Upper lobe of left lung (tissue), 6 donors: ENCODE measurements around the gene UPK3A. TPM values are rescaled to one million over a fixed set of nuclear protein-coding genes. Genes with fewer than 3 reads are reported as not detected.

ENCODE experiments used
- ATAC-seq, 2 donors: fragments of 200-7000 bp; cut with Tn5 transposase; one replicate each; pipeline ENCODE4 v1.9.1; 2022; ENCODE audit warnings: mild to moderate bottlenecking in 2 of 2, moderate library complexity in 2 of 2; ENCODE audit not compliant: low FRiP score in 2 of 2
- DNase-seq, 2 donors: peaks; one replicate each; pipeline ENCODE4 v3.0.0-alpha.2; 2019 to 2020
- H3K27ac ChIP-seq, 4 donors: fragments of 200-600 bp; sonication (generic); one replicate each; pipeline ENCODE4 v1.5.1; 2016 to 2019
- H3K27me3 ChIP-seq, 4 donors: fragments of 200-600 bp; sonication (generic); one replicate each; pipeline ENCODE4 v1.5.1; 2017 to 2019
- H3K36me3 ChIP-seq, 4 donors: fragments of 200-600 bp; sonication (generic); one replicate each; pipeline ENCODE4 v1.5.1; 2016 to 2019
- H3K4me1 ChIP-seq, 4 donors: fragments of 200-600 bp; sonication (generic); one replicate each; pipeline ENCODE4 v1.5.1; 2018 to 2019
- H3K4me3 ChIP-seq, 4 donors: fragments of 200-600 bp; sonication (generic); one replicate each; pipeline ENCODE4 v1.5.1; 2017 to 2019; ENCODE audit warnings: mild to moderate bottlenecking in 2 of 4, moderate library complexity in 1 of 4
- H3K9me3 ChIP-seq, 4 donors: fragments of 200-600 bp; sonication (generic); one replicate each; pipeline ENCODE4 v1.5.1; 2018 to 2019
- EP300 ChIP-seq, 4 donors: sonication (generic); formaldehyde crosslinking; IDR thresholded peaks; one replicate each; pipeline ENCODE4 v1.5.1; 2017; ENCODE audit warnings: antibody characterized with exemption in 4 of 4, control low read depth in 2 of 4
- POLR2A ChIP-seq, 4 donors: fragments of 450-650 bp; IDR thresholded peaks; one replicate each; pipeline ENCODE4 v1.5.1; 2016 to 2017; ENCODE audit warnings: antibody characterized with exemption in 4 of 4, mild to moderate bottlenecking in 2 of 4
- POLR2AphosphoS5 ChIP-seq, 2 donors: sonication (generic); formaldehyde crosslinking; IDR thresholded peaks; one replicate each; pipeline ENCODE4 v1.5.1; 2017; ENCODE audit warnings: antibody characterized with exemption in 2 of 2
- WGBS, 2 donors: methylation state at CpG; one replicate each; pipeline ENCODE4 v1.1.5; 2017 to 2018; 5-methylcytosine and 5-hydroxymethylcytosine counted together
- total RNA-seq, 6 donors: library from RNA; depleted of rRNA in 4 of 6; stranded (reverse); fragments of >200 nt in 4 of 6; gene quantifications; one replicate each; pipeline versions ENCODE4 v1.1.0 to v1.2.1, GENCODE V29; 2016 to 2021
- TF ChIP-seq, protein P1 (sequence below), 6 experiments: fragments of 450-650 bp in 4 of 6; fragments of 200-600 bp in 2 of 6; sonication (generic) in 2 of 6; IDR thresholded peaks; one replicate each; pipeline ENCODE4 v1.5.1; 2016 to 2019; ENCODE audit warnings: antibody characterized with exemption in 6 of 6
- donor health status: DM: no; HTN: no; CAD: no; lungs with moderate emphysema.
- donor health status: DM: no; HTN: yes; CAD: no; lungs with severe emphysema.

The UPK3A gene
- total RNA-seq, 6 donors from 2014 or later = 0.44 TPM; not detected in 5

DNA sequence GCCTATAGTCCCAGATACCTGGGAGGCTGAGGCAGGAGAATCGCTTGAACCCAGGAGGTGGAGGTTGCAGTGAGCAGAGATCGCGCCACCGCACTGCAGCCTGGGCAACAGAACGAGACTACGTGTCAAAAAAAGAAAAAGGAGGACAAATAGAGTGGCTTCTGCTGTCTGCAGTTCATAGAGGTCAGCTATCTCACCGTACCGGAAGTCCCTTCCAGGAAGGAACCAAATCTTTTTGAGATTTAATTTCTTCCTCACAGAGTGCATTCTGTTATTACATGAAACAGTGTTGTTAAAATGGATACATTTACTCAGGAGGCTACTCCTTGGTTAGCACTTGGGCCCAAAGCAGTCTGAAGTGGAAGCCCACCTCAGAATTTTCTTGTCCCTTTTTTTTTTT lies 58.4 kb downstream of the UPK3A start:
- peaks cover 0 to 26% (median 25%) of the 10 kb centered on the region in 4 donors for H3K36me3 ChIP-seq
- TF ChIP-seq, protein P1, sequence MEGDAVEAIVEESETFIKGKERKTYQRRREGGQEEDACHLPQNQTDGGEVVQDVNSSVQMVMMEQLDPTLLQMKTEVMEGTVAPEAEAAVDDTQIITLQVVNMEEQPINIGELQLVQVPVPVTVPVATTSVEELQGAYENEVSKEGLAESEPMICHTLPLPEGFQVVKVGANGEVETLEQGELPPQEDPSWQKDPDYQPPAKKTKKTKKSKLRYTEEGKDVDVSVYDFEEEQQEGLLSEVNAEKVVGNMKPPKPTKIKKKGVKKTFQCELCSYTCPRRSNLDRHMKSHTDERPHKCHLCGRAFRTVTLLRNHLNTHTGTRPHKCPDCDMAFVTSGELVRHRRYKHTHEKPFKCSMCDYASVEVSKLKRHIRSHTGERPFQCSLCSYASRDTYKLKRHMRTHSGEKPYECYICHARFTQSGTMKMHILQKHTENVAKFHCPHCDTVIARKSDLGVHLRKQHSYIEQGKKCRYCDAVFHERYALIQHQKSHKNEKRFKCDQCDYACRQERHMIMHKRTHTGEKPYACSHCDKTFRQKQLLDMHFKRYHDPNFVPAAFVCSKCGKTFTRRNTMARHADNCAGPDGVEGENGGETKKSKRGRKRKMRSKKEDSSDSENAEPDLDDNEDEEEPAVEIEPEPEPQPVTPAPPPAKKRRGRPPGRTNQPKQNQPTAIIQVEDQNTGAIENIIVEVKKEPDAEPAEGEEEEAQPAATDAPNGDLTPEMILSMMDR (IDR thresholded peaks at IDR 0.05) = no peak
- TF ChIP-seq EP300 (IDR thresholded peaks at IDR 0.05) (no peak), POLR2A (IDR thresholded peaks at IDR 0.05) (no peak), POLR2AphosphoS5 (IDR thresholded peaks at IDR 0.05) (no peak)

DNA sequence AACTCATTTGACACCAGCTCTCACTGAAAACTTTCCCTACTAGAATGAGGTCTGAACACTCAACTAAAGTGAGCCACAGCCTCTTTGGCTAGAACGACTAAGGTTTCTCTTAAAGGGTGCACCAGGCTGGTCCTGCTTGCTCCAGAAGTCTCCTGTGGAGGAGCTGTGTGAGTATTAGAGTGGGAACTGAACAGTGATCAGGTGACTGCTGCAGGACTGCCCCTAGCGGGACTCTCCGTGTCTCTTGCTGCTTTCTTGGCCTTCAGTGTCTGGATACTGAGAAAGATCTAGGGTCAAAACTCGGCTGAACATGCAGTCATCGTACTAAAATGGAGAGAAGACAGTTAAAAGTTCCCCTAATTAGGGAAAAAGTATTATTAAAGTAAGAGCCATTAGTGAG lies 59.6 kb downstream of the UPK3A start:
- no peaks in the 10 kb centered on the region for H3K27me3 ChIP-seq
- TF ChIP-seq POLR2AphosphoS5 (IDR thresholded peaks at IDR 0.05) (no peak), EP300 (IDR thresholded peaks at IDR 0.05) (no peak), POLR2A (IDR thresholded peaks at IDR 0.05) (no peak)
- TF ChIP-seq, protein P1 (IDR thresholded peaks at IDR 0.05) = no peak
- no peak for ATAC-seq
- H3K4me3 ChIP-seq = no peak overlapping the region
- H3K36me3 ChIP-seq = peaks cover 0 to 25% (median 19%) of the 10 kb centered on the region in 4 donors
- 60 to 62% methylated on average over 5 of the region's 5 CpGs for WGBS, 2 donors
- no peak overlapping the region for H3K27ac ChIP-seq
- no peaks in the 10 kb centered on the region for H3K9me3 ChIP-seq
- H3K4me1 ChIP-seq = peaks cover 0 to 4% (median 2%) of the 10 kb centered on the region in 4 donors
- DNase-seq = no peak

More for the DNA sequence above, 58.4 kb downstream of the UPK3A start:
- H3K4me1 ChIP-seq = peaks cover 0 to 4% (median 2%) of the 10 kb centered on the region in 4 donors
- H3K4me3 ChIP-seq = no peak overlapping the region
- H3K9me3 ChIP-seq = no peaks in the 10 kb centered on the region
- no peak overlapping the region for H3K27ac ChIP-seq
- DNase-seq (no peak), ATAC-seq (no peak)
- whole genome bisulfite sequencing, 2 donors = 83 to 92% methylated on average over 8 of the region's 8 CpGs
- H3K27me3 ChIP-seq = no peaks in the 10 kb centered on the region

Other genes with a start within 250 kb of the UPK3A start
- gene NUP50, start 121.0 kb upstream of the UPK3A start, total RNA-seq = 100 to 1,000 TPM in 1 of 6 donors, 10 to 100 TPM in 5; 57.9 to 115 (median 66.7) TPM
- 100 to 1,000 TPM in 1 of 6 donors, 10 to 100 TPM in 5; 31.2 to 103 (median 42.8) TPM for gene KIAA0930, start 44.1 kb upstream of the UPK3A start, total RNA-seq
- 100 to 1,000 TPM in 2 of 6 donors, 10 to 100 TPM in 3, 1 to 10 TPM in 1; 9.2 to 161 (median 27.6) TPM for gene FAM118A, start 25.0 kb downstream of the UPK3A start, total RNA-seq
- gene SMC1B, start 128.7 kb downstream of the UPK3A start, total RNA-seq = not detected
- gene RIBC2, start 128.7 kb downstream of the UPK3A start, total RNA-seq = 10 to 100 TPM in 1 of 6 donors, 1 to 10 TPM in 4, not detected in 1; 1.4 to 16.7 (median 3.5) TPM
- gene FBLN1, start 217.9 kb downstream of the UPK3A start, total RNA-seq = 100 to 1,000 TPM in 4 of 6 donors, 10 to 100 TPM in 2; 63.9 to 523 (median 207) TPM